ENCODE results near the gene ATG101. TPM values are rescaled to one million over a fixed set of nuclear protein-coding genes. Genes with fewer than 3 reads are reported as not detected.

ATG101 gene
- polyA plus RNA-seq, 1 donor from 2014 or later, result 53.9 TPM

DNA sequence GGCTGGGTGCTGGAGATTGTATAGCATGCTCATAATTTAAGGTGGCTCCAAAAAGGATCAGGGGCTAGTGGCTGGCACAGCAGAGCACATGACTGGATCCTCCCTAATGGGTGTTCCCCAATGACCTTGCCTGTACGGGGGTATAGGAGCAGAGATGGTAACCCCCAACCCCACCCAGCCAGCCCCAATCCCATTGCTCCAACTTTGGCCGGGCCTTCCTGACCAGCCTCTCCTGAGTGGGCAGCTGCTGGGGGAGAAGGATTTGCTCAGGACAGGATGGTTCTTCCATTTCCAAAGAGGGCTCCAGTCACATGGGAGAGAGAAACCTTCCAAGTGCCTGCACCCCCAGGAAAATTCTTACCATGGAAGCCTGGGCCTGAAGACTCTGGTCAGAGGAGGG is 33.9 kb upstream of the ATG101 start:
- TF ChIP-seq RAD21 (conservative IDR thresholded peaks at IDR 0.05) (no peak), POLR2AphosphoS5 (IDR thresholded peaks at IDR 0.05) (no peak), EZH2 (IDR thresholded peaks at IDR 0.05; ENCODE audit: borderline replicate concordance, insufficient read depth, low read length, poor library complexity, severe bottlenecking) (no peak), MXI1 (conservative IDR thresholded peaks at IDR 0.05; ENCODE audit: poor library complexity, severe bottlenecking) (no peak), EP300 (conservative IDR thresholded peaks at IDR 0.05; ENCODE audit: poor library complexity, severe bottlenecking) (no peak), SMC3 (conservative IDR thresholded peaks at IDR 0.05; ENCODE audit: poor library complexity) (no peak), TAF1 (IDR thresholded peaks at IDR 0.05; ENCODE audit: low read depth) (no peak)
- TF ChIP-seq, protein P1, sequence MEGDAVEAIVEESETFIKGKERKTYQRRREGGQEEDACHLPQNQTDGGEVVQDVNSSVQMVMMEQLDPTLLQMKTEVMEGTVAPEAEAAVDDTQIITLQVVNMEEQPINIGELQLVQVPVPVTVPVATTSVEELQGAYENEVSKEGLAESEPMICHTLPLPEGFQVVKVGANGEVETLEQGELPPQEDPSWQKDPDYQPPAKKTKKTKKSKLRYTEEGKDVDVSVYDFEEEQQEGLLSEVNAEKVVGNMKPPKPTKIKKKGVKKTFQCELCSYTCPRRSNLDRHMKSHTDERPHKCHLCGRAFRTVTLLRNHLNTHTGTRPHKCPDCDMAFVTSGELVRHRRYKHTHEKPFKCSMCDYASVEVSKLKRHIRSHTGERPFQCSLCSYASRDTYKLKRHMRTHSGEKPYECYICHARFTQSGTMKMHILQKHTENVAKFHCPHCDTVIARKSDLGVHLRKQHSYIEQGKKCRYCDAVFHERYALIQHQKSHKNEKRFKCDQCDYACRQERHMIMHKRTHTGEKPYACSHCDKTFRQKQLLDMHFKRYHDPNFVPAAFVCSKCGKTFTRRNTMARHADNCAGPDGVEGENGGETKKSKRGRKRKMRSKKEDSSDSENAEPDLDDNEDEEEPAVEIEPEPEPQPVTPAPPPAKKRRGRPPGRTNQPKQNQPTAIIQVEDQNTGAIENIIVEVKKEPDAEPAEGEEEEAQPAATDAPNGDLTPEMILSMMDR (IDR thresholded peaks at IDR 0.05; ENCODE audit: poor library complexity, severe bottlenecking), result no peak
- TF ChIP-seq, protein P2, sequence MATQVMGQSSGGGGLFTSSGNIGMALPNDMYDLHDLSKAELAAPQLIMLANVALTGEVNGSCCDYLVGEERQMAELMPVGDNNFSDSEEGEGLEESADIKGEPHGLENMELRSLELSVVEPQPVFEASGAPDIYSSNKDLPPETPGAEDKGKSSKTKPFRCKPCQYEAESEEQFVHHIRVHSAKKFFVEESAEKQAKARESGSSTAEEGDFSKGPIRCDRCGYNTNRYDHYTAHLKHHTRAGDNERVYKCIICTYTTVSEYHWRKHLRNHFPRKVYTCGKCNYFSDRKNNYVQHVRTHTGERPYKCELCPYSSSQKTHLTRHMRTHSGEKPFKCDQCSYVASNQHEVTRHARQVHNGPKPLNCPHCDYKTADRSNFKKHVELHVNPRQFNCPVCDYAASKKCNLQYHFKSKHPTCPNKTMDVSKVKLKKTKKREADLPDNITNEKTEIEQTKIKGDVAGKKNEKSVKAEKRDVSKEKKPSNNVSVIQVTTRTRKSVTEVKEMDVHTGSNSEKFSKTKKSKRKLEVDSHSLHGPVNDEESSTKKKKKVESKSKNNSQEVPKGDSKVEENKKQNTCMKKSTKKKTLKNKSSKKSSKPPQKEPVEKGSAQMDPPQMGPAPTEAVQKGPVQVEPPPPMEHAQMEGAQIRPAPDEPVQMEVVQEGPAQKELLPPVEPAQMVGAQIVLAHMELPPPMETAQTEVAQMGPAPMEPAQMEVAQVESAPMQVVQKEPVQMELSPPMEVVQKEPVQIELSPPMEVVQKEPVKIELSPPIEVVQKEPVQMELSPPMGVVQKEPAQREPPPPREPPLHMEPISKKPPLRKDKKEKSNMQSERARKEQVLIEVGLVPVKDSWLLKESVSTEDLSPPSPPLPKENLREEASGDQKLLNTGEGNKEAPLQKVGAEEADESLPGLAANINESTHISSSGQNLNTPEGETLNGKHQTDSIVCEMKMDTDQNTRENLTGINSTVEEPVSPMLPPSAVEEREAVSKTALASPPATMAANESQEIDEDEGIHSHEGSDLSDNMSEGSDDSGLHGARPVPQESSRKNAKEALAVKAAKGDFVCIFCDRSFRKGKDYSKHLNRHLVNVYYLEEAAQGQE (IDR thresholded peaks at IDR 0.05; ENCODE audit: borderline replicate concordance), result no peak
- Histone ChIP-seq H3K27ac (ENCODE audit: low read length) (no peak overlapping the region), H3K9ac (ENCODE audit: low read length) (no peak overlapping the region), H3K9me3 (ENCODE audit: low read length) (no peaks in the 10 kb centered on the region), H3K4me2 (ENCODE audit: low read length) (no peak overlapping the region), H4K20me1 (ENCODE audit: insufficient read depth) (no peaks in the 10 kb centered on the region), H3K79me2 (replicated peaks; ENCODE audit: insufficient read depth, low read length) (no peaks in the 10 kb centered on the region), H3K36me3 (ENCODE audit: insufficient read depth, low read length) (no peaks in the 10 kb centered on the region), H3F3A (ENCODE audit: insufficient read depth, low read length, poor library complexity, severe bottlenecking) (no peaks in the 10 kb centered on the region), H3K4me3 (ENCODE audit: low read length) (no peak overlapping the region), H3K27me3 (ENCODE audit: insufficient read depth, low read depth, low read length) (no peaks in the 10 kb centered on the region), H3K9me2 (ENCODE audit: insufficient read depth, low read length) (no peaks in the 10 kb centered on the region), H2AFZ (ENCODE audit: low read depth, low read length) (no peak overlapping the region)

DNA sequence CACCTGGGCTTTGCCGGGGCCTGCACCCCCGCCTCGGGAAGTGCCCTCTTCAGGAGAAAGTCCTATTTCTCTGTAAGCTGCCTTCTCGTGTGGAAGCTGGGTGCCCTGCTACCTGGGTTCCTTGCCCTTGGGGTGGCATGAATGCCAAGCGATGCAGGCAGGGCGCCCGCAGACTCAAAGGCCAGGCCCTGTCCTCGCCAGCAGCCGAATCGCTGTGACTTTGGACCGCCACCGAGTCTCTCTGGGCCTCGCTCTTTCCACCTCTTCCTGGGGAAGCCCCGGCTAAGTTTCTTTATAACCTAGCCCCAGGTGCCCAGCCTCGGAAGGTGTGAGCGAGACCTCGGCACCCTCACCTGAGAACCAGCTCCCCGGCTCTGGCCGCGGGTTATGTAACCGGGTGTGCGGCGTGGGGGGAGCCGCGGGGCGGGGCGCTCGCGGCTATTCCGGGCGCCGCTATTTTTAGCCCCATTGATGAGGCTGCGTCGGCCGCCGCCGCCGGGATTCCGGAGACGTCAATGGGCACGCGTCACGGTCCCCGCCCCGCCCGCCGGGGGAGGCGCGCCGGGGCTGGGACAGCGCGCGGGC is 33.1 kb upstream of the ATG101 start:
- Histone ChIP-seq H3K36me3 (ENCODE audit: insufficient read depth, low read length) (no peaks in the 10 kb centered on the region), H3K27me3 (ENCODE audit: insufficient read depth, low read depth, low read length) (no peaks in the 10 kb centered on the region), H3K4me2 (ENCODE audit: low read length) (no peak overlapping the region), H3F3A (ENCODE audit: insufficient read depth, low read length, poor library complexity, severe bottlenecking) (no peaks in the 10 kb centered on the region), H3K79me2 (replicated peaks; ENCODE audit: insufficient read depth, low read length) (no peaks in the 10 kb centered on the region), H3K9me3 (ENCODE audit: low read length) (no peaks in the 10 kb centered on the region), H2AFZ (ENCODE audit: low read depth, low read length) (no peak overlapping the region), H3K27ac (ENCODE audit: low read length) (peak overlapping the region; percentile 47), H3K9ac (ENCODE audit: low read length) (peak overlapping the region; percentile 90), H4K20me1 (ENCODE audit: insufficient read depth) (no peaks in the 10 kb centered on the region), H3K4me3 (ENCODE audit: low read length) (peak overlapping the region; percentile 62), H3K9me2 (ENCODE audit: insufficient read depth, low read length) (no peaks in the 10 kb centered on the region)
- TF ChIP-seq EP300 (conservative IDR thresholded peaks at IDR 0.05; ENCODE audit: poor library complexity, severe bottlenecking), result peak; percentile 41
- TF ChIP-seq MXI1 (conservative IDR thresholded peaks at IDR 0.05; ENCODE audit: poor library complexity, severe bottlenecking), result peak; percentile 21
- TF ChIP-seq EZH2 (IDR thresholded peaks at IDR 0.05; ENCODE audit: borderline replicate concordance, insufficient read depth, low read length, poor library complexity, severe bottlenecking), result no peak

Measured in neural cell (in vitro differentiated cells).